Measurements from ENCODE around the gene MGME1.

The MGME1 gene, protein sequence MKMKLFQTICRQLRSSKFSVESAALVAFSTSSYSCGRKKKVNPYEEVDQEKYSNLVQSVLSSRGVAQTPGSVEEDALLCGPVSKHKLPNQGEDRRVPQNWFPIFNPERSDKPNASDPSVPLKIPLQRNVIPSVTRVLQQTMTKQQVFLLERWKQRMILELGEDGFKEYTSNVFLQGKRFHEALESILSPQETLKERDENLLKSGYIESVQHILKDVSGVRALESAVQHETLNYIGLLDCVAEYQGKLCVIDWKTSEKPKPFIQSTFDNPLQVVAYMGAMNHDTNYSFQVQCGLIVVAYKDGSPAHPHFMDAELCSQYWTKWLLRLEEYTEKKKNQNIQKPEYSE

DNA sequence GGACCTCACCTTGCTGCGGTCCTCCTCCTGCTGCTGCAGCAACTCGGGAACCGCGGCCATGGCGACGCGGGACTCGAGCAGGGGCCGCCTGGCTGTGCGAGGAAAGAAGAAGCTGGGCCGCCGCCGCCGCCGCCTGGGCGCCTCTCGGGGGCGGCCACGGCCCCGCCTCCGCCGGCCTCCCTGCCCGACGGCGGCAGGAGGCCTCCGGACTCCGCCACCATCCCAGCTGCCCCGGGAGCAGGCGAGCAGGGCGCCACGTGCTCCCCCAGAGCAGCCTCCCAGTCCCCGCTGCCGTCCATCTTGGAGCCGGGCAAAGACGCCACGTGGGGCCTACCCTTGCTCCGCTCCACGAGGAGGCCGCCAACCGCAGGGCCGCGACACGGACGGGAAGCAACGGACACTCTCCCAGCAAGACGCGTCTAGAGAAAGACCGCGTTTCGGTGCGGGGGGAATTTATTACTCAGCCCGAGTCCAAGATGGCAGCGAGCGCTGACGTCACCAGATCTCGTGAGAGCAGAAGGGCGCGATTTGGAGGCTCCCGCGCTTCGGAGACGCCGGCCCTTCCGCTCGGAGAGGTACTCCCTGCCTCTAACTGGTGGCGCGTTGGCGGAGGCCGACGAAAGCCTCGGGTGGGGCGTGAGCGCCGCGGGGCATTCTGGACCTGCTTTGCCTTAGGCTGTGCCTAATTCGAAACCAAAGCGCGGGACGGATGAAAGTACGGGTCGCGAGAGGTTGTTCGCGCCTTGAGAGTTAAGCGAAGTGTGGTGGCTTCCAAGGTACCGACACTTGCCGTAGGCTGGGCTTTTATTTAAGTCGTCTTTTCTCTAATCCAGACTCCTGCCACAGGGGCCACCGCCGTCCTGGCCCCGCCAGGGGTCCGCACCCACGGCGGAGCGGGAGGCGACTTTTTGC is at the start of gene MGME1, which contains the start of gene SNX5:
MGME1 (plus strand) TSS at position 653 of the 912 bp plus-strand sequence. CDS start 842 bp downstream, outside the sequence.
SNX5 (minus strand) TSS at position 429 of the 912 bp plus-strand sequence; CDS start at position 60, 369 bp downstream.
- DNase-seq = peak; percentile 99

DNA sequence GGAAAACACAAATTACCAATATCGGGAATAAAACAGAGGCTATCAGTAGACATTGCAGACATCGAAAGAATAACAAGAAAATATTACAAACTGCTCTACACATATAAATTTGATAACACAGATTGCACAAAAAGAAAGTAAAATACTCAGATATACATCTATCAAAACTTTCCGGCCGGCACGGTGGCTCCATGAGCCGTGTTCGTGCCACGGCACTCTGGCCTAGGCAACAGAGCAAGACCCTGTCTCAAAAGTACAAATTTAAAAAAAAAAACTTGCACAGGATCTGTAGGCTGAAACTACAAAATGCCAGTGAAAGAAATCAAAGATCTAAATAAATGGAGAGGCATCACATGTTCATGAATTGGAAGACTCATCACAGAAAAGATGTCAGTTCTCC is 49.7 kb upstream of the MGME1 start:
- no peak for DNase-seq

DNA sequence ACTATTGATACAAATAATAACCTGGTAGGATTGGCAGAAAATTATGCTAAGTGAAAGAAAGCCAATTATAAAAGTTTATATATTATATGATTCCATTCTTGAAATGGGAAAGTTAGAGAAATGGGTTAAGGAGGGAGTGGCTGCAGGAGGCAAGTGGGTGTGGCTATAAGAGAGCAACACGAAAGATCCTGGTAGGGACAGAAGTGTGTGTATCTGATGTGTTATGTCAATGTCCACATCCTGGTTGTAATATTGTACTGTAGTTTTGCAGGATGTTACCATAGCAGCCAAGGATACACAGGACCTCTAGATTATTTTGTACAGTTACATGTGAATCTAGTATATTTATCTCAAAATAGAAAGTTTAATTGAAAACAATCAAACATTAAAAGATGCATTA is 47.0 kb upstream of the MGME1 start:
- no peak for DNase-seq

DNA sequence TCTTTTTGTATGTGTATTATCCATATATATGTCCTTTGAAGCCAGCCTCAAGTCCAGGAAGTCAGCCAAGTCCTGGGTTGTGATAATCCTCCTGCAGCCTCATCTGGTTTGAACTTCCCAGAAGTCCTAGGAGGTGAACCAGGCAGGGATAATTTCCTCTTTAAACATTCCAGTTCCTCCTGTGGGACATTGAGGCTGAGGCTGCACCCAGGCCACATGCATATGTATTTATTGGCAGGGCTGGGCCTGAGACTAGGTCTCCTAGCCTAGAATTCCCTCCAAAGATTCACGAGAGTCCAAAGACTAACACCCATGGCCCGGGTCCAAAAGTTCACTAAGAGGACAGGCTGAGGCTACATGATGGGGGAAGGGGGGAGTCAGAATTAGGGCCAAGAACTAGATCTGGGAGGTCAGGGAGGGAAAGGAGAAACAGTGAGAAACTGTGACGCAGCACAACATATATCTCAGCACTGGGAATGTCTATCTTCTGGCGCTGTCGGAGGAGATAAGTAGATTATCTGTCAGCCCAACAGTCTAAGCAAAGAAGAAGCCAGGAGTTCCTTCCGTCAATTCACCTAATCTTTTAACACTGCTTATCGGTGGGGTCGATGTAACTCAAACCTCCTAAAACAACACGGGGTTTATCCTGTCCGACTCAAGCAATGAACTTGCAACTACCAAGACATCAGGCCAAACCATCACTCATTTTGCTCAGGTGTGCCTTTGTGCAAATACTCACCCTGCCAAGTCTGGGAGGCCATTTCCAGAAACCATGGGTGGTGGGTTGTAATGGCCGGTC is 43.5 kb upstream of the MGME1 start:
- DNase-seq = no peak

DNA sequence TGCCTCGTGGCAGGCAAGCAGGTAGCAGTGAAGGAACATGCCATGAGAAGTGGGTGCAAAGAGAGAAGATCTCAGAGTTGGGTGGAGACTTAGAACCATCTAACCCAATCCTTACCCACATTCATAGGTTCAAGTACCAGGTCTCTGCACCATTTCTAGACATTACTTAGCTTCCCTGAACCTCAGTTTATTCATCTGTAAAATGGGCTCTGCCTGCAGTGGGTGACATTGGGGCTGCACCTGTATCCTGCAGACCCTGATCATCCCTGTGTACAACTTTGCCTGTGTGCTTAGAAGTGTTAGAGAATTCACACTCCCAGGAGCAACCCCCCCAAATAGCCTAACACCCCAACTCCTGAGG is 42.9 kb upstream of the MGME1 start:
- no peak for DNase-seq

DNA sequence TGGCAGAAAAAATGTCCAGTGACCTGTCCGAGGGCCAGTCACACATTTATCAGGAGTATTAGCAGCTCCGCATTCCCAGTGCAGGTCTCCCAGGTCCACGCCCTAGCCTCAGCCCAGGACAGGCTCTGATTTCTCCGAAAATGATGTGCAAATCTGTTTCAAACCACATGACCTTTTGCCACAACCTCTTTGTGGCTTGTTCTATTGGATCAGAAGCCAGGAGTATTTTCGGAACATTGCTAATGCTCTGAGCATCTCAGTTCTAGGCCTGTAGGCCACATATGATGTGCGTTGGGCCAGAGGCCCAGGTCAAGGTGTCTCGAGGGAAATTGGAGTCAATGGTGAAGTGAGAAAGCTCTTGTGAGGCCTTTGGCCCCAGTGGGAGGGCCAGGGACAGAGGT is 40.6 kb upstream of the MGME1 start:
- DNase-seq = no peak

DNA sequence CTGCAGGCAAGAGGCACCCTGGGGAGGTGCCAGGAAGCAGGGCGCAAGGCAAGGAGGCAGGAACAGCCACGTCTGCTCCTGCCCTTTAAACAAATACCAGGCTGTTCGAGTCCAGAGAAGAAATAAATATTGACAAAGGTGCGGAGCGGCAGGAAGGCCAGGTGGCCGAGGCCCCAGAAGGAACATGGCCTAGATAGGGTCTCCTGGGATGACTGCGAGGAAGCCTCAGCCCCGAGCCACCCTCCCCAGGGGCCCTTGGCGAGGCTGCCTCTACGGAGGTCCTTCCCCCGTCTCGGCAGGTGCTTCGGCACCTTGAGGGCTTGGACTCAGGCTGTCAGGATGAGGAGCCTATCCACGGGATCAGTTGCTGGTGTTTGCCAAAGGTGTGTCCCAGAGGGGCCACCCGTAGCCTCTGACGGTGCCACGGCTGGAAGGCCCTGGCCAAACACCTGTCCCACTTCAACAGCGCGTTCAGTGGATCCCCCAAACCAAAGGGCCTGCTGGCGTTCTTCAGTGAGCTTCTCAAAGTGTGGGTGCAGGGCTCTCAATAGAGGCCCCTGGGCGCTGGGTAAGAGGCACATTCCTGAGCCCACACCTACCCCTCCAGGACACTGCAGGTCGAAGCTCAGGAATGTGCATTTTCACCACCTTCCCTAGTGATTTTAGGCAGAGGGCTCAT is 40.0 kb upstream of the MGME1 start:
- no peak for DNase-seq

DNA sequence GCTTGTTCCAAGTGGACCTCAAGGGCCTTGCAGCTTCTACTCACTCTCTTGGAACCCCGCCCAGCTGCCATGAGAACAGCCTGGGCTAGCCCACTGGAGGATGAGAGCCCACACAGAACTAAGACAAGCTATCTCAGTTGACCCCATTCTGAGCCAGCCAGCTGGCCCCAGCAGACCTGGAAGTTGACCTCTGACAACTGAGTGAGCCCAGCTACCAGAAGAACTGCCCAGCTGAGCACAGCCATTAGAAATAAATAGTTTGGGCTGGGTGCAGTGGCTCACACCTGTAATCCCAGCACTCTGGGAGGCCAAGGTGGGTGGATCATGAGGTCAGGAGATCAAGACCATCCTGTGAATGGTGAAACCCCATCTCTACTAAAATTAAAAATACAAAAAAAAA is 37.3 kb upstream of the MGME1 start:
- DNase-seq = no peak

DNA sequence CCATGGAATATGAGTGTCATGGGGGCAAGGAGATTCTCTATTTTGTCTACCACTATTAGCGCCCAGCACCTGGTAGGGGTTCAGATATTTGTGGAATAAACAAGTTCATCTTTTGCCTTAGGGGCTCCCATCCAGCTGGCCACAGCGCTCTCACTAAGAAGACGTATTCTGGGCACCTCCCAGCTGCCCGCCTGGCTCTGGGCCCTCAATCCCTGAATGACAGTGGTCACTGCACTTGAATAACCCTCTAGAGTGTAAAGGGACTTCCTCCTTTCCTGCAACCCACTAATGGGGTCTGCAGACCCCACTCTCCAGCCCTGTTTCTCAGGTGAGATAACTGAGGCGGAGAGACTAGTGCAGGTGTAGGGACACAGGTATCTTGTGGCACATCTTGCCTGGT is 36.4 kb upstream of the MGME1 start:
- no peak for DNase-seq

DNA sequence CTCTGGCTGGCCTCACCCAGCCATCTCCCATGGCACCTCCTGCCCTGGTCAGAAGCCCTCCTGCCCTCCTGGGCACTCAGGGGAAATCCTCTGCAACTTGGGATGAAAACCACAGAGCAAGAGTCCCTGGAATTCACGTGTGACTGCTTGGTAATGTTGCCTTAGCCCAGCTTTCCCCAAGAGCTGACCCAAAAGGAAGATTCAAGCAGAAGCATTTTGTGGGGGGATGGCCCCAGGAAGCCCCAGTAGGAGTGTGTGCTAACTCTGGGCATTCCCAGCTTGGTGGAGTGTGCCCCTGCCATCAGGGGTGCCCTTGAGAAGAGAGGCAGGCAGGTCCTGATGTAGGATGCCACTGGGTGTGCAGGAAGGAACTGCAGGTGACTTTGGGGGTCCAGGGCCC is 35.7 kb upstream of the MGME1 start:
- DNase-seq = no peak

DNA sequence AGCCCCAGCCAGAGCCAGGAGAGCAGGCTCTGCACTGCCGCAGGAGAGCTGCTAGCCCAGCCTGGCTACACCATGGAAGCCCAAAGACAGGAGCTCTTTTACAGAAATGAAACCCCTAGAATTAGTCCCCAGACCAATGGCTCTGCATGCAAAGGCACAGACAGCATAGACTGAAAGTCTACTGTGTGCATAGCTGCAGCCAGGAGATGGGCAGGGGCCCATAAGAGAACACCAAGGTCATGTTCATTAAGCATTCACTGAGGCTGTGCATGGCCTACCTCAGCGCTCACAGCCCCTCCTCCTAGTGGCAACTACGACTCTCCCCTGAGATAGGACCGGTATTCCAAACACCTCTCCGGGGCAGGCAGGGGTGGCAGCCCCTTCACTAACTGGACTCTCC is 35.1 kb upstream of the MGME1 start:
- DNase-seq = no peak

DNA sequence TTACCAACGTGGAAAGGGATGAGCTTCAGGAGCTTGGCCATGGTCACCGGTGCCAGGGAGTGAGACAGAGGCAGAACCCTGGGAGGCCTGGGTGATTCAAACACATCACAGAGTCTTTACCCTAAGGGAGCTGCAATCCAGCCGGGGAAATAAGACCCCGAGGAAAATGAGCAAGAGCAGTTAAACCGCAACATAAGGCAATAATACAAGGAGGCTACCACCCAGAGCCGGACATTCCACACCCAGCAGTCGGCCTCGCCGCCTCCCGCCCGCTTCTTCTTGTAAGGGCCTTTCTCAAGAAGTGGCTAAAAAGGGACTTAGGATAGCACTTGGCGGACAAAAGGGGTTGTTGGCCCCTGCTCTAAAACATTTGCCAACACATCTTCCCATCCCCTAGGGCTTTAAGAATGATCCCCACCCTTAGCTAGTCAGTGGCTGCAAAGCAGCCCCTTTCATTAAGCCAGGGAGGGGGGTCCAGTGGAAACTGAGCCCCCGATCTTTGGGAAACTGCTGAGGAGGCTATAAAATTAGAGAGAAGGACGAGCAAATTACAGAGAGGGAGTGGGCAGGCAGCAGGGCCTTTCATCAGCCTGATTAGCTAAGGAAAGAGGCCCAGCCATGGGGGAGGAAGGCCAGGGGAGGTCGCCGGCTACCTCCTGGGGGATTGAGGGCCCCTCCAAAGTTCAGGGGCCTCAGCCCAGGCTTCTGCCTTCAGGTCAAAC is 34.5 kb upstream of the MGME1 start:
- DNase-seq = no peak

DNA sequence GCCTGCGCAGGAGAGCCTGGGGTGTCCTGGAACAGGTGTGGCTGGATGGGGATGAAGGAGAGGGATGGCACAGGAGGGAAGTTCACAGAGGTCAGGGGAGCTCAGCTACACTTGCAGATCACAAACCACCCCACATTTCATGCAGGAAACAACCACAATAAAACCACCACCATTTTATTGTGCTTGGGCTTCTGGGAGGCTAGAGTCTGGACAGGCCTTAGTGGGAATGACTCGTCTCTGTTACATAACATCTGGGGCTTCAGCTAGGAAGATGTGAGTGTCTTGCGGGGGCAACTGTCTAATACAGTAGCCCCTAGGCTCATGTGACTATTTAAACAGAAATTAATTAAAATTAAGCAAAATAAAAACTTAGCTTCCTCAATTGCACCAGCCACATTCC is 33.6 kb upstream of the MGME1 start:
- DNase-seq = no peak

DNA sequence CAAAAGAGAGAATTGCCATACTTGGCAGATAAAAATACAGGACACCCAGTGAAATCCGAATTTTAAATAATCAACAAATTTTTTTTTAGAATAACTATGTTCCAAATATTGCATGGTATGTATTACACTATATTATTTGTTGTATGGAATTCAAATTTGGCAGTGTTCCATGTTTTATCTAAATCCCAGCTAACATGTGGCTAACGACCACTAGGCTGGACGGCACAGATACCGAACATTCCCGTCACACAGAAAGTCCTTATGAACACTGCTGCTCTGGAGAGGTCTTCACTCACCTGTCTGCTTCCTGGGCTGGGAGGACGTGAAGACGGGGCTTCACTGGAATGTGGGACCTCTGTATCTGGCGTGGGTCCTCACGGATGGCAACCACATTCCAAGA is 33.1 kb upstream of the MGME1 start:
- DNase-seq = no peak

DNA sequence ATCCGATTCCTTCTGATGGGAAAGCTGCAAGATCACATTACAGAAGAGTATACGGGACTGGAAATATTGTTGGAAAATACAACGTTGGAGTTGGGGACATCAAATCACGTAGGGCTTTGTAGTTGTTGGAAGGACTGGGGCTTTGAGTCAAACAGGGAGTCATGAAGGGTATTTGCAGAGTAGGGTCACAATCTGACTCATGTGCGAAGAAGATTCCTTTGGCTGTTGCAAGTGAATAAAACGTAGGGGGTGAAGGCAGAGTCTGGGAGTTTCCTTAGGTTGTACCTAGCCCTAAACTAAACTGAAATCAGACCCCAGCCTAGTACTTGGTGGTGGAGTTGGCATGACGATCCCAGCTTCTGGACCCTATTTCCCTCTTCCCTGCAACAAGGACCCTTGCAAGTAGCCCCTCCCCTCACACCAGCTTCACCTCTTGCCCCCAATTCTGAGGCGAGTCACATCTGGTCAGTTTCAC is 32.5 kb upstream of the MGME1 start:
- no peak for DNase-seq

DNA sequence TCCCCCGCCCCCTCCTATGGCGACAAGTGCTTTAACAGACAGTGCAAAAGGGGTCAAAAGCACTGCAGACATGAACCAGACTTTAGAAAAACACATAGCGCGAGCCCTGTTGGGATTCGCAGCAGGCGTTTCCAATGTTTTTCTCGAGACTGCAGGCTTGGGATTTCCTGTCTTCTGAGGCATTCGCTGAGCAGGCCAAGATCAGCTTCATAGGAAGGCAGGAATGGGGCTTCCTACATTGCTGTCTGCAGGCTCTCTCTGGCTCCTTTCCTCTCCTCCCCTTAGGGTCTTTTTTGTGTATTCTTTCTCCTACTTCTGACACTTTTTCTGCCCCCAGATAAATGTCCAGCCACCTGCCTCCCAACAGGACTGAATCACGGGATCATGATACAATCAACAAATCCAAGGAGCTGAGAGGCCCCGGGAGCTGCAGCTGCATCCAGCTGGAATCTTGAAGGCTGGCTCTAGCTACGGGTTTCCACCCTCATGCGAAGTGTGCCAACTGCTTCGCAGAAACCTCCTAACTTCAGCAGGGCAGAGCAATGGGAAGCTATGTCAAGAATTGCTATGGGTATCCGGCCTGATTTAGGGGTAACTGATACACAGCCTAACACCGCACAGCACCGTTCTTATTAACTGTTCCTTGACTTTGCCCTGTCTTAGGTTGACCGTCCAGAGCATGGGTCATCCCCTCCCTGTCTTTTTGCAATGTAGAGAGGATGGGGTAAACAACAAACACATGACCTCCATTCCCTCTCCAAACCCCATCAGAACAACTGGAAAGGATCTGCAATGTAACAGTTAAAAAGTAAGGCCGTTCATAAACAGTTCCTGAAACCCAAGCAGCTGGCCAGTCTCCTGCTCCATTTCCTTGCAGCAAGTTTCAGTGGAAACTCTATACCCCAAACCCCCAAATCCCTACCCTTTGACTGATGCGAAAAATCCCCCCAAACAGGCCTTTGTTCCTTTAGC is 31.8 kb upstream of the MGME1 start:
- DNase-seq = no peak

DNA sequence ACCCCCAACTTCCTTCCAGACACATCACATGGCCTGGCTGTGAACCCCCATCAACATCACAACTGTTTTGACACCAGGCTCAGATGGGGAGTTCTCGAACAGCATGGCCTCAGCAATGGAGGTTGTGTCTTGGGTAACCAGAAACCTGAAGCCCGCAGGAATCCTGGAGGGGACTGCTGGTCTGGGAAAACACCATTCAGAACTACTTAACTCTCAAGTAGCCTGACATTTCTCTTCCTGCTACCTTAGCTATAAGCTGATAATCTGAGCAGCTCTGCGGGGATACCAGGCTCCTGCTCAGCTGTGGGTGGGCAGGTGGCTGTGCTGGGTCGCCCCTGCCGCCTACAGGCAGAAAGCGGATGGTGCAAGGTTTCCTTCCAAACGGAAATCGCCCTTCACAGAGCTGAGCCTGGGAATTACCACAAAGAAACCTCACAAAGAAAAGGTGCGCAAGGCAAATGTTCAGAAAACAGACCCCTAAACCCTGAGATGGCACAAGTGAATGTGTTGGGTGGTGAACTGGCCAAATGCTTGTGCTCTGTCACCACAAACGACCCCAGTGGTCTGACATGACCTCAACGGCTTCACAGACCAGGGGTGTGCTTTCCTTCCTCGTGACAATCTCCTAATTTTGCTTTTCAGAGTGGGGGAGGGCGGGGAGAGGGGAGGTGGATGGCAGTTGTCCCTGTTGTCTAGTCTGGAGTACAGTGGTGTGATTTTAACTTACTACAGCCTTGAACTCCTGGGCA is 29.8 kb upstream of the MGME1 start:
- DNase-seq = peak; percentile 43

DNA sequence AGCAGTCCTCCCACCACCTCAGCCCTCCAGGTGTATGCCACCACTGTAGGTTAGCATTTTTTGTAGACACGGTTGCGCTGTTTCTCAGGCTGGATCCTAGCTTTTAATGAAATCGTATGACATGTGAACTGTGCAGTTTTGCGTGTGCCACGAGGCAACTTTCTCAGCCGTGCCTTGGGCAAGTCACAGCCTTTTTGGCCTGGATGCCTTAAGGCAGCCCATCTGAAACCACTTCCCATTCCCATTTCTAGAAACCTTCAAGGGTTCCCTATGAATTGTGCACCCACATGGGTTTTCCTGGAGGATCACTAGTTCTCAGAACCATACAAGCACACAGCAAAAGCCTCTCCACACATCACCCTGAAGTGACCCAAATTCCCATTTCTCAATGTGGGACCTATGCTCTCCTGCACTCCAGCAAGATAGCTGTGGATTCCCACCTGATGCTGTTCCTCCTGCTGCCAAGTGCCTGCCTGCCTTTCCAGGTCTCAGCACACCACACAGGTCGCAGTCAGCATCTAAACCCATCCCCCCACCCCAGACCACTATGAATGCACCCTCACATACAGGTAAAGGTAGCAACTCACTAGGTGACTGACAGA is 29.1 kb upstream of the MGME1 start:
- DNase-seq = no peak

DNA sequence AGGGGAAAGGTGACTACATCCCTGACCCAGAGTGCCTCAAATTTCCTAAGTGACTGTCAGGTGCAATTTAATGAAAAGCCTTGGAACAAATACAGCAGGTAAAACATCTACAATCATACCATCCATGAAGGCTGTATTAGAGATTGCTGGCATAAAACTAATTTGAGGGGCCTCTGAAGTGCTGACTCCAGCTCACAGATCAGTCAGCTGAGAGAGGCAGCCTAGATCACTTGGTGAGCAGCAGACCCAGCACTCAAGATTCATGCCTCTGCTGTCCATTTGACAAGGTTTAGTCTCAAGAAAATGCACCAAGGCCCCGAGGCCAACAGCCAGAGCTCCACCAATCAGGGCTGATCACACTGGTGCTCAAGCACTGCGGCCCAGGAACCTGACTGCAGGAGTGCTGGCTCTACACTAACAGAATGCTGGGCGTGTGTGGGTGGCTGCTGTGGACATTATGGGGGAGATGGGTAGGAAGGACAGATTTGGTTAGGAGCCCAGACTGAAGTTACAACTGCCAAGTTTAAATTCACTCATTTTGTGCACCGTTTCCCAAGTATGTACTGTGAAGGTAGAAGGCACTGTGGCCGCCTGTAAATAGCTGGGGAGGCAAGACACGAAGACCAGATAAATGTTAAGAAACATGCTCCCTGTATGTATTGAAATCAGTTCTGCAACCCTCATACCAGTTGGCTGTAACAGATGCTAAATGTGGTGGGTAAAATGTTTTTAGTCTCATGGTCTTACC is 28.4 kb upstream of the MGME1 start:
- no peak for DNase-seq

All from NCI-H748 treated with DMSO at 0.1 percent for 48 hours (cell line).